Smooth muscle cell (in vitro differentiated cells): ENCODE data around the gene ADAMTSL3. TPM values are rescaled to one million over a fixed set of nuclear protein-coding genes. Genes with fewer than 3 reads are reported as not detected.

Experiments
- polyA plus RNA-seq: library from polyadenylated mRNA; unstranded; fragments of >200 nt; fragmentation: Nextera tagmentation; extraction: Ambion mirVana; gene quantifications from 2 replicates; pipeline ENCODE4 v1.2.1, GENCODE V29; 2016
- small RNA-seq: library from RNA; depleted of rRNA; stranded (forward); fragments of <200 nt; gene quantifications from one replicate; pipeline ENCODE3, GENCODE V24; 2014
- total RNA-seq: library from RNA; depleted of rRNA; stranded (reverse); fragments of >200 nt; gene quantifications from 2 replicates; pipeline ENCODE4 v1.2.3, GENCODE V29; 2014

ADAMTSL3 gene
- total and polyA plus RNA-seq, 2 experiments from 2014 or later, result 0.17 to 0.22 TPM

Small RNA genes within 50 kb of the gene (small RNA-seq; reads per million reads assigned to genes)
- gene RNU6-1339P (not detected), gene RNU6-401P (not detected)

Other genes with a start within 250 kb of the ADAMTSL3 start
- 2.2 and 2.7 TPM in 2 replicates for gene SH3GL3, start 206.8 kb upstream of the ADAMTSL3 start, total RNA-seq
- 0.50 and 1.5 TPM in 2 replicates for gene SH3GL3, start 206.8 kb upstream of the ADAMTSL3 start, polyA plus RNA-seq